Smooth muscle cell (in vitro differentiated cells): ENCODE results near the gene HSPA9. TPM values are rescaled to one million over a fixed set of nuclear protein-coding genes. Genes with fewer than 3 reads are reported as not detected.

Experiments used
- DNase-seq: peaks from one replicate; lab custom pipeline; 2025; ENCODE audit not compliant: unreplicated experiment; lab: John Stamatoyannopoulos, UW
- H2AFZ ChIP-seq: fragments of 200-600 bp; sonication (generic); 2 replicates; pipeline ENCODE4 v1.6.0; 2016; ENCODE audit warnings: antibody characterized with exemption, low read depth, mild to moderate bottlenecking
- H3F3A ChIP-seq: fragments of 200-600 bp; sonication (generic); 2 replicates; pipeline ENCODE4 v1.6.0; 2017; ENCODE audit warnings: antibody characterized with exemption, low read depth
- H3K27ac ChIP-seq: fragments of 200-600 bp; sonication (generic); 2 replicates; pipeline ENCODE4 v1.5.1; 2016; ENCODE audit warnings: low read depth, mild to moderate bottlenecking
- H3K27me3 ChIP-seq: fragments of 200-600 bp; sonication (generic); 2 replicates; pipeline ENCODE4 v1.6.1; 2016; ENCODE audit warnings: low read depth, mild to moderate bottlenecking
- H3K36me3 ChIP-seq: fragments of 200-600 bp; sonication (generic); 2 replicates; pipeline ENCODE4 v1.5.1; 2016; ENCODE audit warnings: low read depth
- H3K4me1 ChIP-seq: fragments of 200-600 bp; sonication (generic); 2 replicates; pipeline ENCODE4 v1.5.1; 2016; ENCODE audit warnings: low read depth
- H3K4me2 ChIP-seq: fragments of 200-600 bp; sonication (generic); 2 replicates; pipeline ENCODE4 v1.6.0; 2016; ENCODE audit warnings: mild to moderate bottlenecking
- H3K4me3 ChIP-seq: fragments of 200-600 bp; sonication (generic); 2 replicates; pipeline ENCODE4 v1.5.1; 2016; ENCODE audit warnings: mild to moderate bottlenecking
- H3K79me2 ChIP-seq: fragments of 200-600 bp; sonication (generic); 2 replicates; pipeline ENCODE4 v1.6.0; 2016; ENCODE audit warnings: low read depth, mild to moderate bottlenecking
- H3K9ac ChIP-seq: fragments of 200-600 bp; sonication (generic); 2 replicates; pipeline ENCODE4 v1.6.0; 2016; ENCODE audit warnings: low read depth
- H3K9me3 ChIP-seq: fragments of 200-600 bp; sonication (generic); replicated peaks from 2 replicates; pipeline ENCODE4 v1.5.1; 2016; ENCODE audit warnings: low read depth
- H4K20me1 ChIP-seq: fragments of 200-600 bp; sonication (generic); 2 replicates; pipeline ENCODE4 v1.6.0; 2016; ENCODE audit warnings: low read depth
- CTCF ChIP-seq: fragments of 200-600 bp; sonication (generic); IDR thresholded peaks from 2 replicates; pipeline ENCODE4 v1.5.1; 2017; ENCODE audit warnings: borderline replicate concordance, mild to moderate bottlenecking, antibody characterized with exemption; ENCODE audit not compliant: insufficient read depth, poor library complexity, severe bottlenecking
- WGBS: methylation state at CpG from one replicate; pipeline ENCODE4 v1.1.7; 2016; ENCODE audit warnings: low lambda C conversion rate; 5-methylcytosine and 5-hydroxymethylcytosine counted together
- polyA plus RNA-seq: library from polyadenylated mRNA; unstranded; fragments of >200 nt; fragmentation: Nextera tagmentation; extraction: Ambion mirVana; gene quantifications from 2 replicates; pipeline ENCODE4 v1.2.1, GENCODE V29; 2016
- total RNA-seq: library from RNA; depleted of rRNA; stranded (reverse); fragments of >200 nt; gene quantifications from 2 replicates; pipeline ENCODE4 v1.2.3, GENCODE V29; 2014

HSPA9 gene
- total and polyA plus RNA-seq, 2 experiments from 2014 or later = 136 to 263 TPM

DNA sequence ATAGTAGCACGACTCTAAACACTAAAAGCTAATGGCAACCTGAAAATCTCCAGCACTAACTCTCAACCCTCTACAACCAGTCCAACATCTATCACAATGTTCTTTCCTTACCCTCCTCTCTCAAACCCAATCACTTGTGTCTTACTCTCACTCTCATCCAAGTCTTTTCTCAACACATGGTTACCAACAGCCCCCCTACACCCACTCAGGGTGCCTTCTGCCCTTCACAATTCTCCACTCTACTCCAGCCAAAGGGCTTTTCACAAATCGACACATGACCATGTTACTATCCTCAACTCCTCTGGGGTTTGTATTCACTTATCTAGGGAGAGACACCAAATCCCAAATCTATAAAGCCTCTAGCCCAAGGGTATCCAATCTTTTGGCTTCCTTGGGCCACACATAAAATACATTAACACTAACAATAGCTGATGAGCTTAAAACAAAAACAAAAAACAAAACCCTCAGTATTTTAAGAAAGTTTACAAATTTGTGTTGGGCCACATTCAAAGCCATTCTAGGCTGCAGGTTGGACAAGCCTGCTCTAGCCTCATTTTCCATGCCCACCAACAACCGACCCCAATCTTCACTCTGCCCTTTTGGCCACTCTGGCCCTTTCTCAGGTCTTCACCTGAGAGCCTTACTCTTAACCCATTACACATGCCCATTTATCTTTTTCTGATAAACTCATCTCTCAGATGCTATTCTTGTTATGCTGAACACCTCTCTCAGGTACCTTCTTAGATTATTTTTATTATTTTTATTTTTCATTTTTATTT, 11.7 kb downstream of the HSPA9 start:
- Histone ChIP-seq H4K20me1 (peaks cover 91% of the 10 kb centered on the region), H3K4me3 (no peak overlapping the region), H3K4me2 (no peak overlapping the region), H3K9ac (no peak overlapping the region), H3F3A (peaks cover 43% of the 10 kb centered on the region), H3K27ac (no peak overlapping the region), H2AFZ (no peak overlapping the region), H3K4me1 (no peaks in the 10 kb centered on the region), H3K79me2 (peaks cover 74% of the 10 kb centered on the region), H3K36me3 (peaks cover 35% of the 10 kb centered on the region), H3K27me3 (no peaks in the 10 kb centered on the region), H3K9me3 (no peaks in the 10 kb centered on the region)
- no peak for DNase-seq
- TF ChIP-seq CTCF = no peak
- 90% methylated on average over 3 of the region's 3 CpGs for WGBS

DNA sequence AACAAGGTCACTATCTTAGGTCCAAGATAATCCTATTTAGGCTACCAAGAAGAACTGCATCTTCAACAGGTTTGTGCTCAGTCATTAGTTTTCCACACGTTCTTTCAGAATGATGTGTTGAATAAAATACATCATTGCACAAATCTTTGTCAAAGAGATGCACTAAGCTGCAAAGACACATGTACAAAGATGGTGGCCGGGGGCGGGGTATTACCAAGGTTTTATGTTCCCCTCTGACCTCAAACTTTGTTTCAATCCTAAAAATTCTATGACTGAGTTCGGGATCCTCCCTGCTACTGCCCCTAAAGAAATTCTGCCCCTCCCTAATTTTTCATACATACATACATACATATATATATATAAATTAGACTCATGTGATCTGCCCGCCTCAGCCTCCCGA, 14.2 kb downstream of the HSPA9 start:
- no peak overlapping the region for H3K9ac ChIP-seq
- peaks cover 57% of the 10 kb centered on the region for H3K79me2 ChIP-seq
- H3K9me3 ChIP-seq = no peaks in the 10 kb centered on the region
- no peak for TF ChIP-seq CTCF
- DNase-seq = no peak
- 96% methylated on average over 6 of the region's 6 CpGs for WGBS
- H3K4me1 ChIP-seq = no peaks in the 10 kb centered on the region
- H3K27me3 ChIP-seq = no peaks in the 10 kb centered on the region
- H3K27ac ChIP-seq = no peak overlapping the region
- H3K36me3 ChIP-seq = peaks cover 45% of the 10 kb centered on the region
- no peak overlapping the region for H3K4me2 ChIP-seq
- H3F3A ChIP-seq = peaks cover 50% of the 10 kb centered on the region
- no peak overlapping the region for H3K4me3 ChIP-seq
- no peak overlapping the region for H2AFZ ChIP-seq
- H4K20me1 ChIP-seq = peaks cover 82% of the 10 kb centered on the region

- WGBS = 93% methylated on average over 7 of the region's 7 CpGs
- peaks cover 50% of the 10 kb centered on the region for H3K36me3 ChIP-seq
These were observed 15.3 kb downstream of the HSPA9 start for GRCh38 chr5:138559937-138560336.

More at GRCh38 chr5:138559937-138560336, 15.3 kb downstream of the HSPA9 start:
- Histone ChIP-seq H3K27me3 (no peaks in the 10 kb centered on the region), H3K4me2 (no peak overlapping the region), H3K4me3 (no peak overlapping the region), H4K20me1 (peaks cover 72% of the 10 kb centered on the region), H3K9ac (no peak overlapping the region), H2AFZ (no peak overlapping the region), H3K79me2 (peaks cover 46% of the 10 kb centered on the region), H3F3A (peaks cover 50% of the 10 kb centered on the region), H3K9me3 (no peaks in the 10 kb centered on the region), H3K27ac (peak overlapping the region; percentile 15), H3K4me1 (no peaks in the 10 kb centered on the region)
- DNase-seq = no peak
- TF ChIP-seq CTCF = no peak
